ENCODE data around the gene RLBP1.

The RLBP1 gene

GRCh38 chr15:89198934-89199333 is 22.4 kb downstream of the RLBP1 start:
- intact Hi-C loops (cut with DNase I; ENCODE audit: low total_unique reads): no loop called here
- Histone ChIP-seq H3K27ac (no peak overlapping the region), H3K9me3 (no peaks in the 10 kb centered on the region)

GRCh38 chr15:89198196-89198595 is 23.2 kb downstream of the RLBP1 start:
- Histone ChIP-seq H3K4me3 (no peak overlapping the region), H3K9me3 (no peaks in the 10 kb centered on the region), H3K27ac (peak overlapping the region in 1 of 2 donors; percentile 57), H3K36me3 (peaks cover 43 to 65% (median 60%) of the 10 kb centered on the region in 3 donors), H3K4me1 (peaks cover 0 to 32% (median 5%) of the 10 kb centered on the region in 4 donors), H3K27me3 (no peaks in the 10 kb centered on the region)
- no peak for DNase-seq
- no peak for TF ChIP-seq CTCF (IDR thresholded peaks at IDR 0.05)
- intact Hi-C loops (cut with DNase I; ENCODE audit: low total_unique reads): no loop called here

More at GRCh38 chr15:89198934-89199333, 22.4 kb downstream of the RLBP1 start:
- DNase-seq: no peak
- no peak overlapping the region for H3K4me3 ChIP-seq
- TF ChIP-seq CTCF (IDR thresholded peaks at IDR 0.05): no peak
- H3K4me1 ChIP-seq: peaks cover 0 to 32% (median 5%) of the 10 kb centered on the region in 4 donors
- peaks cover 36 to 58% (median 53%) of the 10 kb centered on the region in 3 donors for H3K36me3 ChIP-seq
- H3K27me3 ChIP-seq: no peaks in the 10 kb centered on the region

- Histone ChIP-seq H3K36me3 (peaks cover 50 to 72% (median 67%) of the 10 kb centered on the region in 3 donors), H3K4me3 (no peak overlapping the region), H3K9me3 (no peaks in the 10 kb centered on the region), H3K27ac (peak overlapping the region; percentile 57 to 58), H3K27me3 (no peaks in the 10 kb centered on the region), H3K4me1 (peaks cover 0 to 32% (median 5%) of the 10 kb centered on the region in 4 donors)
- intact Hi-C loops (cut with DNase I; ENCODE audit: low total_unique reads): no loop called here
- DNase-seq: no peak
- no peak for TF ChIP-seq CTCF (IDR thresholded peaks at IDR 0.05)
Observed at GRCh38 chr15:89197503-89197971, 23.8 kb downstream of the RLBP1 start.

- intact Hi-C loops (cut with DNase I; ENCODE audit: low total_unique reads): no loop called here
- no peak for TF ChIP-seq CTCF (IDR thresholded peaks at IDR 0.05)
- Histone ChIP-seq H3K4me3 (no peak overlapping the region), H3K4me1 (peaks cover 0 to 32% (median 5%) of the 10 kb centered on the region in 4 donors), H3K27ac (peak overlapping the region; percentile 57 to 58), H3K27me3 (no peaks in the 10 kb centered on the region), H3K36me3 (peaks cover 55 to 77% (median 72%) of the 10 kb centered on the region in 3 donors), H3K9me3 (no peaks in the 10 kb centered on the region)
- DNase-seq: no peak
Observed at GRCh38 chr15:89196994-89197393, 24.4 kb downstream of the RLBP1 start.

- H3K27me3 ChIP-seq: no peaks in the 10 kb centered on the region
- peak overlapping the region; percentile 57 to 58 for H3K27ac ChIP-seq
- H3K9me3 ChIP-seq: no peaks in the 10 kb centered on the region
- TF ChIP-seq CTCF (IDR thresholded peaks at IDR 0.05): no peak
- DNase-seq: no peak
- peaks cover 59 to 84% (median 76%) of the 10 kb centered on the region in 3 donors for H3K36me3 ChIP-seq
- intact Hi-C loops (cut with DNase I; ENCODE audit: low total_unique reads): no loop called here
- no peak overlapping the region for H3K4me3 ChIP-seq
- peaks cover 0 to 32% (median 5%) of the 10 kb centered on the region in 4 donors for H3K4me1 ChIP-seq
Observed at GRCh38 chr15:89196241-89196640, 25.1 kb downstream of the RLBP1 start.

Data from tibial artery (tissue), 4 donors.